Measurements from ENCODE around the gene DLG2.

Gene DLG2

GRCh38 chr11:83409476-83409875 is 2217.7 kb downstream of the DLG2 start:
- TF ChIP-seq GABPA (IDR thresholded peaks at IDR 0.05; ENCODE audit: low read depth) (no peak), SPI1 (IDR thresholded peaks at IDR 0.05; ENCODE audit: borderline replicate concordance, low read depth) (no peak), POLR2AphosphoS5 (IDR thresholded peaks at IDR 0.05; ENCODE audit: low read depth) (no peak)
- TF ChIP-seq, protein P1, sequence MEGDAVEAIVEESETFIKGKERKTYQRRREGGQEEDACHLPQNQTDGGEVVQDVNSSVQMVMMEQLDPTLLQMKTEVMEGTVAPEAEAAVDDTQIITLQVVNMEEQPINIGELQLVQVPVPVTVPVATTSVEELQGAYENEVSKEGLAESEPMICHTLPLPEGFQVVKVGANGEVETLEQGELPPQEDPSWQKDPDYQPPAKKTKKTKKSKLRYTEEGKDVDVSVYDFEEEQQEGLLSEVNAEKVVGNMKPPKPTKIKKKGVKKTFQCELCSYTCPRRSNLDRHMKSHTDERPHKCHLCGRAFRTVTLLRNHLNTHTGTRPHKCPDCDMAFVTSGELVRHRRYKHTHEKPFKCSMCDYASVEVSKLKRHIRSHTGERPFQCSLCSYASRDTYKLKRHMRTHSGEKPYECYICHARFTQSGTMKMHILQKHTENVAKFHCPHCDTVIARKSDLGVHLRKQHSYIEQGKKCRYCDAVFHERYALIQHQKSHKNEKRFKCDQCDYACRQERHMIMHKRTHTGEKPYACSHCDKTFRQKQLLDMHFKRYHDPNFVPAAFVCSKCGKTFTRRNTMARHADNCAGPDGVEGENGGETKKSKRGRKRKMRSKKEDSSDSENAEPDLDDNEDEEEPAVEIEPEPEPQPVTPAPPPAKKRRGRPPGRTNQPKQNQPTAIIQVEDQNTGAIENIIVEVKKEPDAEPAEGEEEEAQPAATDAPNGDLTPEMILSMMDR (IDR thresholded peaks at IDR 0.05; ENCODE audit: insufficient read depth, low read length): no peak
- TF ChIP-seq, protein P2, sequence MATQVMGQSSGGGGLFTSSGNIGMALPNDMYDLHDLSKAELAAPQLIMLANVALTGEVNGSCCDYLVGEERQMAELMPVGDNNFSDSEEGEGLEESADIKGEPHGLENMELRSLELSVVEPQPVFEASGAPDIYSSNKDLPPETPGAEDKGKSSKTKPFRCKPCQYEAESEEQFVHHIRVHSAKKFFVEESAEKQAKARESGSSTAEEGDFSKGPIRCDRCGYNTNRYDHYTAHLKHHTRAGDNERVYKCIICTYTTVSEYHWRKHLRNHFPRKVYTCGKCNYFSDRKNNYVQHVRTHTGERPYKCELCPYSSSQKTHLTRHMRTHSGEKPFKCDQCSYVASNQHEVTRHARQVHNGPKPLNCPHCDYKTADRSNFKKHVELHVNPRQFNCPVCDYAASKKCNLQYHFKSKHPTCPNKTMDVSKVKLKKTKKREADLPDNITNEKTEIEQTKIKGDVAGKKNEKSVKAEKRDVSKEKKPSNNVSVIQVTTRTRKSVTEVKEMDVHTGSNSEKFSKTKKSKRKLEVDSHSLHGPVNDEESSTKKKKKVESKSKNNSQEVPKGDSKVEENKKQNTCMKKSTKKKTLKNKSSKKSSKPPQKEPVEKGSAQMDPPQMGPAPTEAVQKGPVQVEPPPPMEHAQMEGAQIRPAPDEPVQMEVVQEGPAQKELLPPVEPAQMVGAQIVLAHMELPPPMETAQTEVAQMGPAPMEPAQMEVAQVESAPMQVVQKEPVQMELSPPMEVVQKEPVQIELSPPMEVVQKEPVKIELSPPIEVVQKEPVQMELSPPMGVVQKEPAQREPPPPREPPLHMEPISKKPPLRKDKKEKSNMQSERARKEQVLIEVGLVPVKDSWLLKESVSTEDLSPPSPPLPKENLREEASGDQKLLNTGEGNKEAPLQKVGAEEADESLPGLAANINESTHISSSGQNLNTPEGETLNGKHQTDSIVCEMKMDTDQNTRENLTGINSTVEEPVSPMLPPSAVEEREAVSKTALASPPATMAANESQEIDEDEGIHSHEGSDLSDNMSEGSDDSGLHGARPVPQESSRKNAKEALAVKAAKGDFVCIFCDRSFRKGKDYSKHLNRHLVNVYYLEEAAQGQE (IDR thresholded peaks at IDR 0.05; ENCODE audit: insufficient replicate concordance, low read depth): no peak
- no peak for DNase-seq (ENCODE audit: low read depth in 1 of 2, low spot score in 1 of 2)
- H3K4me3 ChIP-seq (replicated peaks; ENCODE audit: insufficient read depth, low read length): no peak overlapping the region
- no peak overlapping the region for H3K27ac ChIP-seq (replicated peaks)
- no peaks in the 10 kb centered on the region for H3K27me3 ChIP-seq (ENCODE audit: insufficient read depth, poor library complexity, severe bottlenecking)

- no peak overlapping the region for H3K4me3 ChIP-seq (replicated peaks; ENCODE audit: insufficient read depth, low read length)
- DNase-seq (ENCODE audit: low read depth in 1 of 2, low spot score in 1 of 2): no peak
- no peaks in the 10 kb centered on the region for H3K27me3 ChIP-seq (ENCODE audit: insufficient read depth, poor library complexity, severe bottlenecking)
- no peak overlapping the region for H3K27ac ChIP-seq (replicated peaks)
- TF ChIP-seq POLR2AphosphoS5 (IDR thresholded peaks at IDR 0.05; ENCODE audit: low read depth) (no peak), GABPA (IDR thresholded peaks at IDR 0.05; ENCODE audit: low read depth) (no peak)
- TF ChIP-seq, protein P2 (IDR thresholded peaks at IDR 0.05; ENCODE audit: insufficient replicate concordance, low read depth): no peak
- TF ChIP-seq, protein P1 (IDR thresholded peaks at IDR 0.05; ENCODE audit: insufficient read depth, low read length): no peak
Observed at GRCh38 chr11:83408946-83409345, 2218.2 kb downstream of the DLG2 start.
